Activated CD4-positive, alpha-beta T cell treated with anti-CD3 and anti-CD28 coated beads for 48 hours (primary cell): Measurements from ENCODE around the gene UBD.

Source experiments
- DNase-seq: peaks from one replicate; pipeline ENCODE4 v3.0.0-alpha.2; 2020

Gene UBD

DNA sequence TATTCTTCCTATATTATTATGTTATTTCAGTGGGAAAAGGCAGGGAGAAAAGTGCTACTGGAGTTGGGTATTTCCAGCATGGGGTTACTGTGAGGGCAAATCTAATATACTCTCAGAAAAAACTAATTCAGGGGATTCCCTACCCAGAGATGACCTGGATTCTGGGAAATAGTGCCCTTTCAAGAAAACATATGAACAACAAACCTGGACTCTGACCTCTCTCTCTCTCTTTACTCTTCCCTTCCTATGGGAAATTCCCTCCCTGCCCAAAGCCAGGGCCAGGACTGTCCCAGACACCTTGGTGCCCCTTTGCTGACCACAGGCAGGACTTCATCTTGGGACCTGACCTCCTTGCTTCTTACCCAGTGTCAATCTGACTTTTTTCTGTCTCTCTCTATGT, 1.6 kb upstream of the UBD start:
- no peak for DNase-seq

DNA sequence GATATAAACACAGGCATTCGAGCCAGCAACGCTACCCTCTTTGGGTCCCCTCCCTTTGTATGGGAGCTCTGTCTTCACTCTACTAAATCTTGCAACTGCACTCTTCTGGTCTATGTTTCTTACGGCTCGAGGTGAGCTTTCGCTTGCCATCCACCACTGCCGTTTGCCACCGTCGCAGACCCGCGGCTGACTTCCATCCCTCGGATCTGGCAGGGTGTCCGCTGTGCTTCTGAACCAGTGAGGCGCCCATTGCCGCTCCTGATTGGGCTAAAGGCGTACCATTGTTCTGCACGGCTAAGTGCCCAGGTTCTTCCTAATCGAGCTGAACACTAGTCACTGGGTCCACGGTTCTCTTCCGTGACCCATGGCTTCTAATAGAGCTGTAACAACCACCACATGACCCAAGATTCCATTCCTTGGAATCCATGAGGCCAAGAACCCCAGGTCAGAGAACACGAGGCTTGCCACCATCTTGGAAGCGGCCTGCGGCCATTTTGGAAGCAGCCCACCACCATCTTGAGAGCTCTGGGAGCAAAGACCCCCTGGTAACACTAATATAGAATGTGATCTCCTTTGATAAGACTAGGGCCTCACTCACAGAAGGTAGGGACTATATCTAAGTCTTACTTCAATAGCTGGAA, 973 bp downstream of the UBD start:
- no peak for DNase-seq

DNA sequence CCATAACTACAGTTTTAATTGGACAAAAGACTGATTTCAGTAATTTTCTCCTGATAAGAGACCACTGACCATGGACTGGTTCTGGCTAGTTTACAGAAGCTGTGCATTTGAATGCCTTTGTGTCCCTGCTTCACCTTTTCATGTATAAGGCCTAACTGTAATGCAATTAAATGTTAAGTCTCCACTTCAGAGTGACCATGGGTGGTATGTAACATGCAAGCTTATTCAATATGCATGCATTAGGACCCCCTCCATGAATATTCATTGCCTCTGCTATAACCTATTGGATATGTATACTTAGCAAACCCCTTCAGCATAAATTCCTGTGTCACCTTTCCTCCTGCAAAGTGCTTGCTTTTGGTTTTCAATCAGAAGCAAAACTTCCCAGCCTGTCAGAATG, 2.2 kb downstream of the UBD start:
- DNase-seq: no peak

DNA sequence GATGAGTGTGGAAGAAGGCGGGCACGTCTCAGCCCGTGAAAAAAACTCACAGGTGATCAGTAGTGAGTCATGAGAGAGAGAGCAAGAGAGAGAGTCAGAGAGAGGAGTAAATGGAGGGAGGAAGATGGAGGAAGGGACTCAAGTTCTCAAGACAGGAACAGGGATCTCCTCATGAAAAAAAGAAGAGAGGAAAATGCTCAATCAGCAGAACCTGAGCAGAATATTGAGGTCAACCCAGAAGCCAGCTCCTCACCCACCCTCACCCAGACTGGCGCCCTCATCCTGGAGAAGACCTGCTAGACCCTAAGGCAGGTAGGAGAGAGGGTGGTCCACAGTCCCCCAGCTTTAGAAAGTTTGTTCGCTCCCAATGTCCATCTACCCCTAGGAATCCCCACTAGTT, 4.8 kb downstream of the UBD start:
- no peak for DNase-seq

DNA sequence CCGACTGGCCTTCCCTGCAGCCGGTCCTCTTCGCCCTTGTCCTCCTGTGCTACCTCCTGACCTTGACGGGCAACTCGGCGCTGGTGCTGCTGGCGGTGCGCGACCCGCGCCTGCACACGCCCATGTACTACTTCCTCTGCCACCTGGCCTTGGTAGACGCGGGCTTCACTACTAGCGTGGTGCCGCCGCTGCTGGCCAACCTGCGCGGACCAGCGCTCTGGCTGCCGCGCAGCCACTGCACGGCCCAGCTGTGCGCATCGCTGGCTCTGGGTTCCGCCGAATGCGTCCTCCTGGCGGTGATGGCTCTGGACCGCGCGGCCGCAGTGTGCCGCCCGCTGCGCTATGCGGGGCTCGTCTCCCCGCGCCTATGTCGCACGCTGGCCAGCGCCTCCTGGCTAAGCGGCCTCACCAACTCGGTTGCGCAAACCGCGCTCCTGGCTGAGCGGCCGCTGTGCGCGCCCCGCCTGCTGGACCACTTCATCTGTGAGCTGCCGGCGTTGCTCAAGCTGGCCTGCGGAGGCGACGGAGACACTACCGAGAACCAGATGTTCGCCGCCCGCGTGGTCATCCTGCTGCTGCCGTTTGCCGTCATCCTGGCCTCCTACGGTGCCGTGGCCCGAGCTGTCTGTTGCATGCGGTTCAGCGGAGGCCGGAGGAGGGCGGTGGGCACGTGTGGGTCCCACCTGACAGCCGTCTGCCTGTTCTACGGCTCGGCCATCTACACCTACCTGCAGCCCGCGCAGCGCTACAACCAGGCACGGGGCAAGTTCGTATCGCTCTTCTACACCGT, 6.1 kb downstream of the UBD start:
- peak; percentile 40 for DNase-seq

DNA sequence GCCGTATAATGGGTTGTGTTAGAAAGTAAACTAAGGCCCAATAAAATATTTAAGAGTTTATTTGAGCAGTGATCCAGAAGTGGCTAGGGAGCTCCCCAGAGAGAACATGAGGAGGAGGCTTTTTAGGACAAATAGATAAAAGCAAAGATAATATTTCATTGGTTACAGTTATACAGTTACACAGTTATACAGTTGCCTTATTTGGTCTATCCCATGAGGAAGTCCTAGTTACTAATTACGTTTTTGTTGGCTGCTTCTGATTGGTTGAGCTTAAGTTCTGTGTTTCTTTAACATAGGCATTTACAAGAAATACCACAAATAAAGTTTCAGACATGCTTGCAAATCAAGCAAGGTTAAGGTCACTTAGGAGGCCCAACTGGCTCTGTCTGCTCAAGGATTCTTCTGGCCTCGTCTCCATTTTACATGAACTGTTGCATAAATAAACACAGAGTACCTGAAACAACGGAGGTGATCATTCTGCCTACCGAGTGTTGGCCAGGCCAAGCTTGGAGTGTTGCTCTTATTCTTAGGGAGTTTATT, 7.0 kb downstream of the UBD start:
- DNase-seq: no peak

DNA sequence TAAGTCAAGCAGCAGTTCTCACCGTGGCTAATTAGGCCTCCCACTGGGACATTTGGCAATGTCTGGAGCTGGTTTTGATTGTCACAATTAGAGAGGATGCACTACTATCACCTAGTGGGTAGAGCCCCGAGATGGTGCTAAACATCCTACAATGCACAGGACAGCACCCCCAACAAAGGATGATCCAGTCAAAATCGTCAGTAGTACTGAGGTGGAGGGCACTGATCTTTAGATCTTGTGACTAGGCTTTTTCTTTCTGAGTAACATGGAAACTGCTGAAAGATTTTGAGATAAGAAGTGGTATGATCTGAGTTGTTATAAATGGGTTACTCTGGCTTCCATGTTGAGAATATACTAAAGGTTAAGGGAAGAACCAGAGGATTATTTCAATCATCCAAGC, 12.0 kb downstream of the UBD start:
- DNase-seq: peak; percentile 25

DNA sequence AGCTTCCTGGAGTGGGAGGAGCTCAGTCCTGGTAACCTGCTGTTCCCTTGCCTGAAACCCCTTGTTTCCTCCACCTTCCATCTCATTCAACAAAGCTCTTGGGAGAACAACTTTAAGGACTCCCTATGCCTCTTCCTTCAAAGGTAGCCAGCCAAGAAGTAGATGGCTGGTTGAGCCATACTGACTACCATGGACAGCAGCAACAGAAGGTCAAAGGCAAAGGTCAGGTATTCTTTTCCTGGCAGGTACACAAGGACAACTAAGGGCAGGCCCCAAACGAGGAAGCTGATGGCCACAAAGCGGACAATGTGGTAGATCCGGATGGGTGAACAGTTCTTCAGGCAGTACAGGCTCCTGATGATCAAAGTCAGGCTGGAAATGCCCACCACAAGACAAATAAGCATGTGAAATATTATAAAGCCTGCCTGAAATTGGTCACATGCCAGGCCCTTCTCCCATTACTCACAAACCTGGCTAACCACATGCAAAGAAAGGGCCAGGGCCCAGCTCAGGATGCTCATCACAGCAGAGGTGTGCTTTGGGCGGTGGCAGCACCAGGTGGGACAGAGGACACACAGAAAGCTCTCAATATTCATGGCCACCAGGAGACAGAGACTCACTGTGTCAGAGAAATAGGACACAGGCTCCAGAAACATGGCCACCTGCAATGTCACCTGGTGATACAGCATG, 21.7 kb downstream of the UBD start:
- DNase-seq: no peak

DNA sequence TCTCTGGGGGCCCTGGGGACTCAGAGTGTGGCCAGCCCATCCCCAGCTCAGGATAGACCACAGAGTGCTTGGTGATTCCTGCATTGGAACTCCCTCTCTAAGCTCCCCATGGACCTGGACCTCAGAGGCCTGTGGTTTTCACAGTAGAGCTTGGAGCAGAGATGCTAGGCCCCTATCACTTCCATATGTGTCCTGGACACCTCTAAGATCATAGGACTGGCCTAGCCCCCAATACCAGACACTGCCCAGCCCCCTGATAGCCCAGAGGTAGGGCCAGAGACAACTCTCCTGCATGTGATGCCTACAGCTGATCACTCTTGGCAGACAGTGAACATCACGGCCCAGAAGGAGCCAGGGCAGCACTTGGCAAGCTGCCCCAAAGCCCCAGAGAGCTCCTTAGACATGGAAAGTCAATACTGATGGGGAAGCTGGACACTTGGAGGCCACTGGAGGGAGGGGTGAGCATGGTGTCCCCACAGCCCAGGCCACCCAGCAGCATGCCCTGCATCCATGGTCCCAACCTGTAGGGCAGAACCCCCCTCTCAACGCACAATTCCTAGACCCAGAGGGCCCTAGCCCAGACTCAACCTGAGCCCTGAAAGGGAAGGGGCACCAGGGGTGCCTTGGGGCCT, 27.1 kb downstream of the UBD start:
- no peak for DNase-seq

DNA sequence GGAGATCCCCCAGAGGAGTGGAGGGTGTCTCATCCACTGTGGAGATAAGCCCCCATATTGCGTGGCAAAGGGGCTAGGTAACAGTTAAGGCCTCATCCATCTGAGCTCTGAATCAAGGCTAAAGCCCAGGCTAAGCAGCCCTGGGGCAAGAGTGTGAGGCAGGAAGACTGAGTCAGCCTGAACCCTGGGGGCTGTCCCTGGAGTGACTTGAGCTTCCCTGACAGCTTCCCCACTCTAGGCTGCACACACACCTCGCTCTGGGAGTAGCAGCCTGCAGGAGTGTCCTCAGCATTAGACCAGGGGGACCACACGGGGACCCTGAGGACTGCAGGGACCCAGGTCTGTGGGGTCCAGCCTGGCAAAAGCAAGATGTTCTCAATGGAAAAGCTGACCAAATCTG, 27.9 kb downstream of the UBD start:
- DNase-seq: peak; percentile 48

DNA sequence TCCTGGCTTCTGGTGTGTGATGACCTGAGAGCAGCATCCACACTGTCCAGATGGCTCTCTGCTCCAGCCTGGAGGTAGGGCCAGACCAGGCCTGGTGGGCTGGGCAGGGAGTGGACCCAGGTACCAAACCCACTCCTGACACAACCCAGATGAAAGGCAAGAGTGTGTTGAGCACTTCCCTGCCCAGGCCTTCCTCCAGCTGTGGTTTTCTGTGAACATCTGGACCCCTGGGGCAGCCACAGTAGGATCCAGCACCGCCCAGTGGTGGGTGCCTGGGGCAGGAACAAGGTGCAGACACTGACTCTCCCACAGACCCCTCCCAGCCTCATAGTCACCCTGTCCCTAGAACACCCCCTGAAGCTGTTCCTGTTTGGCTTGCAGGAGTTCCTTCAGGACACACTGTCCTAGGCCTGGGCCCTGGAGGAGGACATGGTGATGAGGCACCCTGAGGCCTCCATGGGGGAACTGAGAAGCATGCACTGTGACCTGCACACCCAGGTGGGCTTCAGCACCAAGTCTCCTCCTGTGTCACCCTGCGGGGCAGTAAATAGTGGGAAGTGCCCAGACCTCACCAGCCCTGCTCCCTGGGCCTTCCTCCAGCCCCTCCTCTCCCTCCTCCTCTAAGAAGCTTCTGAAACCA, 28.7 kb downstream of the UBD start:
- no peak for DNase-seq

DNA sequence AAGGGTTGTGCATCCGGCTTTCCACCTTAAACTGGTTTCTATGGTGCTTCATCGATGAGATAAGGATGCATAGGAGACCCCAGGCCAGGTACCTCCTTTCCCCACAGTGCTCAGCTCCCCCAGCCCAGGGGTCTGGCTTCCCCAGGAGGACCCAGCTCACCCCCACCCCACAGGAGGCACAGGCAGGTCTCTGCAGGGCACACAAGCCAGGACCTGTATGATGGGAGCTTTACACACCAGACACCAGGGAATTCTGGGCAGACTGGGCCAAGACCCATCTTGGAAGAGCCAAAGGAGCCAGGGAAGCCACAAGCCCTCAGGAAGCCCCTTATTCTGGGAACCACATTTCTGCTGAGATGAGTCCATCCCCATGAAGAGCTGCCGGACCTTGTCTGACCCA, 29.6 kb downstream of the UBD start:
- DNase-seq: no peak

DNA sequence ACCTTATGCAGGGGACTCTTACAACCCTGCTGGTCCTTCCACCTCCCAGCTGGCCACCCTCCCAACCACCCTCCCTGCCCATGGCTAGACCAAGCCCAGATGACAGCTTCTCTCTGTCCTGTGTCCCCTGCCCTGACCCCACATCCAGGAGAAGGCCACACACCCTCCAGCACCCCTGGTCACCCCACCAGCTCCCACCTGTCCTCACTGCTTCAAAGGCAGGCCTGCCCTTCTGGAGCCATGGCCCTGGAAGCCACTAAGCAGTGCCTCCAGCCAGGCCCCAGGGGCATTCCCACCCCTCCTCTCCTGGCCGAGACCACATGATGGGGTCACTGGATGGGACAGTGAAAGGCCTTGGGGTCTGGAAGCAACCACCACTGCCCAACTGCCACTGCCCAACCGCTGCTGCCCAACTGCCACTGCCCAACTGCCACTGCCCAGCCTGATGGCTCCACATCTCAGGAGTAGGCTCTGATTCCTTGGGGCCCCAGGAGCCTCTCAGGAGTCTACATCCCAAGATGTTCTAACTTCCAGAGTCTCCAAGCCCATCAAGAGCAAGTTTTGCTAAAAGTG, 30.5 kb downstream of the UBD start:
- DNase-seq: no peak

DNA sequence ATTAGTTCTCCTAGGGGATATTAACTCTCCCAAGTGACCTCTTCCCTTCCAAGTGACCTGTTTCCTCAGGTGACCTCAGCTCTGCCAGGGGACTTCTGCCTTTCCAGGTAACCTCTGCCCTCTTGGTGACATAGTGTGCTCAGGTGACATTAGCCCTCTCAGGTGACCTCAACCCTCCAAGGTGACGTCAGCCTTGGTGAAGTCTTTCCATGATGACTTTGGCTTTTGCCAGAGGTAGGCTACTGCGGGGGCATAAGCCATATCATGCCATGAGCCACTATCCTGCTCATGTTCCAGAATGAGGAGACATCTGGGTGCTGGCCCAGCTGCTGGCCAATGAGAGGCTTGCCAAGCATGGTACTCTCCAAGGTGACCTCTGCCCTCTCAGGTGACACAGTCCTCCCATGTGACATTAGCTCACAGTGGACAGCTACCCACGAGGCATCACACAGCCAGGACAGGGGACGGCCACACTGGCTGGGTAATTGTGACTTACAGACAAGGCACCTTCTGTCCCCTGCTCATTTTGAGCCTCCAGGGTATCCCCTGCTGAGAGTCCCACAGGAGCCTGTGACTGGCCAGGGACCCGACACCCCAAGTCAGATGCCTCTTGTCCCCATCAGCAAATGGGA, 31.1 kb downstream of the UBD start:
- no peak for DNase-seq

DNA sequence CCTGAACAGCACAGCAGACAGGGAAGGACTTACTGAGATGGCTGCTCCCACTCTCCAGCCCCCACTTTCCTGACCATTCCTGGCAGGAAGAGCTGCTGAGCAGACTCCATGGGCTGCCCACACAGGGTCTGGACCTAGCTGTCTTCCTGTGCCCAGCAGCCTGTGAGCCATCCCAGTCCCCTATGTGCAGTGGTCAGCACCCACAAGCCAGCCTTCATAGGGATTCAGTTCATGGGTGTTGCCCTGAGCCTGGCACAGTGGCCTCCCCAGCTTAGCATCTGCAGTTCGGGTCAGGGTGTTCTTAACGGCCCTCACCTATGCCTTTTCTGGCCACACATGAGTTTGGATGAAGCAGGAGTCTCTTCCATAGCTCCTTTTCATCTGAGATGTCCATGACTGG, 32.0 kb downstream of the UBD start:
- no peak for DNase-seq

DNA sequence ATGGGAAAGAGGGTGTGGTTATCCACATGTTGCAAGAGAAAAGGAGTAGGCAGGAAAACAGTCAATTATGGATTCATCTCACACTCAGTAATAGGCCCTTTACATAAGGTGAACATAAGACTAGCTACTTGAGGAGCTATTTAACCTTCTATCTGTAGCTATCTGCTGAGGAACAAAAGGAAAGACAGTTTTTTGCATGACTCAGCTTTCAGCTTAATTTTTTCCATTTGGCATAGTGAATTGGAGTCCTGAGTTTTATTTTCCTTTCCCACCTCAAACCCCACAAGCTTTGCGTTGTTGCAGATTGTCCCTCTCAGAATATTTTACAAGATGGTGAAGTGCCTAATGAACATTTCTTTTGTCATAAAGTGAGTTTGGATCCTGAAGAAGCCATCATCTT, 32.4 kb downstream of the UBD start:
- DNase-seq: no peak

DNA sequence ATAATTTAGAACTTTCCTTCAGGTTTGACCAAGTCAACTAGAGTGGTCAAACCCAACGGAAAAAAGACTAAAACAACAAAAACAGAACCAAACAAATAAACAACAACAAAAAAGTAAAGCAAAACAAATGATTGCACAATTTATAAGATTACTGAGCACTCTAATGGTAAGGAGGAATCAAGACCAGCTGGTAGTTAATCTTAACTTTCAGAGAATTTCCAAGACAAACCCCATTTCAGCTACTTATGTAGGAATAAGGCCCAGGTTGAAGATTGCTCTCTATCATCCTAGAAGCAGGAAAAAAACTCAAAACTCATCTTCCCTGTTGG, 34.3 kb downstream of the UBD start:
- DNase-seq: no peak

DNA sequence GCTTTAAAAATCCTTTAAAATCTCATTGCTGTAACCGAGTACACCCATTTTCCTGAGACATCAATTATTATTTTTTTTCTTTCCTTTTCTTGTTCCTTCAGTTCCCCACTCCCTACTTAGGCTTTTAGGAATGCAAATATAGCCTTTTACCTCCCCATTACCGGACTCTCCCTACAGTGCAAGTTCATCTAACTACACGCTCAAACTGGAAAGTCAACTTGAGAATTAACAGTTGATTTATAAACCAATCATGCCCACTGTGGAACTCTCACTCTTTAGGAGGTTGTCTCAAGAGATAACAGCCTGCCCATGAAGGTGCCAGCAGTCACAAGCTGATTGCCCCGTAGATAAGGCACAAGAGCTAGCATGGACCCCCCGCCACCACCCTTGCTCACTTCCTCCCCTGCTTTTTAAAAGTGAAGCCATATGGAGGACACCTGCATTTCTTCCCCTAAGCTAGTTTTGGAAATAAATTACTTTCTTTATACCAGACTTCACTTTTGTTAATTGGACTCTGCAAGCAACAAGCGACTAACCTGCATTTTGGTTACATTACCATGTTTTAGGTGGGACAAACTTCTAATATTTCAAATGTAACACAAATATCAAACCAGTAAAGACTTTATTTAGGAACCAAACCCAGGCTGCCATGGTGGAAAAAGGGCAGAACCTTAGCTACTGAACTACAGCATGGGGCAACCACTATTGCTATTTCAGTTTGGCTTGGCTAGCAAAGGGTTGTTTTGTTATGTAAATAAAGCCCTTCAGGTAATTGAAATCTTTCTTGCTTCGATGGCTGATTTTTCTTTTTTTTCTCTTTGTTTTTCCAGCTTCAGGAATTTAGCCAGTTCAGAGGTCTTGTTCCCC, 34.9 kb downstream of the UBD start:
- no peak for DNase-seq

DNA sequence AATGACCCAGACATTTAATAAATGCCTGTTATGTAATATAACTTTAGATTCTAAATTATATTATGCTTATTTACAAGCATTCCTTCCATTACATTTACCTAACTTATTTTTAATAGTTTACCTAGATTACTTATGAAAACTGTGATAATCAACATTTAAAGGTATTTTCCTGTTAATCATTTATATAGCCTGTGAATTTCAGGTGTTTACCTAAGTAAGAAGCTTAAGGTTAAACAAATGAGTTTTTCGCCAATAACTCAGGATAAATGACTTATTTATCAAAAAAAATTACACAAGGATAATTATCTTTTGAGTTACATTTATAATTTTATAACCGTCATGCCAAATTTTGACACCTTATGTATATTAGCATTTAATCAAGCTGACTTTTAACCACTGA, 35.5 kb downstream of the UBD start:
- no peak for DNase-seq

DNA sequence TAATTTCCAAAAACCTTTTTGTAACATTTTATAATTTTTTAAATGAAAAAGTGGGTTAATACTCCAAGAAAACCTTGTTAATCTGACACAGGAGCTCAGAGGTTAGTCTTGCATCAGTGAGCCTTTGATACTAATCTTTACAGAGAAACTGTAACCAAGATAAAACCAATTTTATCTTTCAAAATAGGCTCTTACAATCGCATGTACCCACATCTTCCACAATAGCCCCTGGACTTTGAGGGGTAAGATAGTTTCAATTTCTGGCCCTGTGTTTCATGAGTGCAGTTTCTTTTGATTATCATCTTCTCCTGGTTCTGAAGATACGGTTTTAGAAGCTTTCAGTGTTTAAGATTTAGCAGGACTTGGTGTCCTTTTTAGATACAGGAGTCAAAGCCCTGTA, 37.3 kb downstream of the UBD start:
- DNase-seq: no peak

DNA sequence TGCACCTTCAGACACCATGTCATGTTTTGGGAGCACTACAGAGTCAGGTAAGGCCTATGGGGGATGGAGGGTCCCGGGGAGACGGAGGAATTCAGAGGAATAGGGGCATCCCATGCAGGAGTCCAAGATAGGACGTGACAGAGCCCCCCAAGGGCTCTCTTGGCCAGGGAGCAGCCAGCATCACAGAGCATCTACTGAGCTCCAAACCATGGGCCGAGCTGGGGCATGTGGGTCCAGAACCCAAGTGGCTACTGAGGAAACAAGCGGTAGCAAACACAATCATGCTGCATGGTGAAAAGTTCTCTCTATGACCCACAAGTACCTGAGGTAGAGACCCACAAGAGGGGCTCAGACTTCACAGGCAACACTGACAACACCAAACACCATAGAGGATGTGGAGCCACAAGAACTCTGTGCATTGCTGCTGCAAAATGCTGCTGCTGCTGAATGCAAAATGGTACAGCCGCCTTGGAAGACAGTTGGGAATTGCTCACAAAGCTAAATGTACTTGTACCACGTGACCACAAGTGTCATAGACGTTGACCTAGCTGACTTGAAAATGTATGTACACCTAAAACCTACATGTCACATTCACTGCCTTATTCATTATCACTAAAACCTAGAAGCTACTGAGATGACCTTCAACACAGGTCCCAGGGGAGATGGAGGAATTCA, 38.4 kb downstream of the UBD start:
- DNase-seq: no peak
